ENCODE data around the gene PUSL1. TPM values are rescaled to one million over a fixed set of nuclear protein-coding genes. Genes with fewer than 3 reads are reported as not detected.

Gene PUSL1
- total and polyA plus RNA-seq, 2 donors (not counting 1 experiment from before 2014, with no cell fraction given): 15.7 to 25.8 TPM

DNA sequence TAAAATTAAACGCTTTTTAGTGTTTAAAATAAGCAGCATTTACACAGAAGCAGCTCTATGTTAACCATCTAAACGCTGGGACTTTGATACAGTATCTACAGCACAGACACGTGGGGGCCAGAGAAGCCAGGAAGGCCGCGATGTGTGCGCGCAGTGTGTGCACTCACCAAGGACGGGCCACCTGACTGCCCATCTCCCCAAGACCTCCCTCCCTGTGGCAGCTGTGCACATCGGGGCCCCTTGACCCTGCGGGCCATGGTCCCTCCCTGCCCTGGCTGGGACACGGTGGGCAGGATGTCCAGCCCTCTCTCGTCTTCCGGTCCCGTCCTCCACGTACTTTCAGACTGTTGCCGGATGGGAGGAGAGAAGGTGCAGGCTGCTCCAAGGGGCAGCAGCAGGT lies 26.9 kb downstream of the PUSL1 start:
- Histone ChIP-seq H2AFZ (ENCODE audit: insufficient read depth, low read depth, low read length, poor library complexity, severe bottlenecking) (no peak overlapping the region), H3K4me3 (ENCODE audit: control extremely low read depth in 1 of 5, extremely low read depth in 1 of 5, insufficient read depth in 1 of 5, low read depth in 2 of 5, low read length in 4 of 5) (no peak overlapping the region), H3K4me1 (ENCODE audit: control insufficient read depth in 2 of 2, insufficient read depth in 2 of 2, low read length in 2 of 2) (peaks cover 0 to 13% of the 10 kb centered on the region in 2 donors), H3K79me2 (ENCODE audit: control insufficient read depth, insufficient read depth, low read length) (no peaks in the 10 kb centered on the region), H4K20me1 (ENCODE audit: control insufficient read depth, insufficient read depth, low read length, poor library complexity, severe bottlenecking) (no peaks in the 10 kb centered on the region), H3K4me2 (replicated peaks; ENCODE audit: low read depth, low read length, poor library complexity, severe bottlenecking) (no peak overlapping the region), H3K27ac (ENCODE audit: low read length in 2 of 2) (no peak overlapping the region), H3K9me3 (ENCODE audit: control extremely low read depth in 1 of 3, control insufficient read depth in 2 of 3, insufficient read depth in 1 of 3, low read length in 2 of 3) (peaks cover 0 to 9% (median 0%) of the 10 kb centered on the region in 3 donors), H3K9ac (ENCODE audit: low read length) (no peak overlapping the region), H3K36me3 (replicated peaks in 1 of 2; ENCODE audit: control extremely low read depth in 1 of 2, control insufficient read depth in 1 of 2, extremely low read depth in 1 of 2, insufficient read depth in 2 of 2, low read length in 1 of 2) (peaks cover 0 to 11% of the 10 kb centered on the region in 2 experiments), H3K27me3 (replicated peaks in 1 of 4; ENCODE audit: control extremely low read depth in 1 of 4, control insufficient read depth in 3 of 4, insufficient read depth in 4 of 4, low read length in 3 of 4) (no peaks in the 10 kb centered on the region)
- ChIA-PET POLR2A (no interaction called here), CTCF (no interaction called here)
- no peak for DNase-seq
- intact Hi-C loops (cut with micrococcal nuclease): no loop called here
- Mint-ChIP-seq H3K4me3 (no peak overlapping the region), H3K4me1 (peaks cover 2% of the 10 kb centered on the region), H3K9me3 (ENCODE audit: insufficient read depth) (no peaks in the 10 kb centered on the region), H3K27me3 (no peaks in the 10 kb centered on the region), H3K27ac (no peak overlapping the region)
- no peak for ATAC-seq (ENCODE audit: low read depth)
- TF ChIP-seq, protein P1, sequence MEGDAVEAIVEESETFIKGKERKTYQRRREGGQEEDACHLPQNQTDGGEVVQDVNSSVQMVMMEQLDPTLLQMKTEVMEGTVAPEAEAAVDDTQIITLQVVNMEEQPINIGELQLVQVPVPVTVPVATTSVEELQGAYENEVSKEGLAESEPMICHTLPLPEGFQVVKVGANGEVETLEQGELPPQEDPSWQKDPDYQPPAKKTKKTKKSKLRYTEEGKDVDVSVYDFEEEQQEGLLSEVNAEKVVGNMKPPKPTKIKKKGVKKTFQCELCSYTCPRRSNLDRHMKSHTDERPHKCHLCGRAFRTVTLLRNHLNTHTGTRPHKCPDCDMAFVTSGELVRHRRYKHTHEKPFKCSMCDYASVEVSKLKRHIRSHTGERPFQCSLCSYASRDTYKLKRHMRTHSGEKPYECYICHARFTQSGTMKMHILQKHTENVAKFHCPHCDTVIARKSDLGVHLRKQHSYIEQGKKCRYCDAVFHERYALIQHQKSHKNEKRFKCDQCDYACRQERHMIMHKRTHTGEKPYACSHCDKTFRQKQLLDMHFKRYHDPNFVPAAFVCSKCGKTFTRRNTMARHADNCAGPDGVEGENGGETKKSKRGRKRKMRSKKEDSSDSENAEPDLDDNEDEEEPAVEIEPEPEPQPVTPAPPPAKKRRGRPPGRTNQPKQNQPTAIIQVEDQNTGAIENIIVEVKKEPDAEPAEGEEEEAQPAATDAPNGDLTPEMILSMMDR (IDR thresholded peaks at IDR 0.05): no peak
- no peak for TF ChIP-seq EZH2 (IDR thresholded peaks at IDR 0.05; ENCODE audit: borderline replicate concordance, insufficient read depth, low read depth, low read length, poor library complexity, severe bottlenecking)
- 91% methylated on average over 13 of the region's 16 CpGs for WGBS (ENCODE audit: insufficient coverage)

DNA sequence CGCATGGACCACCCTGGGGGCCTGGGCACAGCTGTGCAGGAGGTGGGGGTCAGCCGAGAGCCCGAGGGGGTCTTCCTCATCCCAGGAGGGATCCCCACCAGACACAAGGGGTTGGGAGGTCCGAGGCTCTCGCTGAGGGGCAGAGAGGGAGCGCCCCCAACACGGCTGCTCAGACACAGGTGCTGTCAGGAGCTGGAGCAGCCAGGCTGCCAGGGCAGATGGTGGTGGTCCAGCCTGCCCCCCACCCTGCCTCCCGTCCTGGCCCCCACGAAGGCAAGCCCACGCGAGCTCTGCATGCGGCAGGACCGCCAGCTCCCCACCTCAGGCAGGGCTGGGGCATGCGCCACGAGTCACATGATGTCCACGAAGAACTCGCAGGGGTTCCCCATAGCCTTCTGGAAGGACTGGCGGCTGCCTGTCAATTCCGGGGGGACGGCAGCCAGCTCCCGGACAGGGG lies 27.4 kb downstream of the PUSL1 start:
- Histone ChIP-seq H3K4me1 (ENCODE audit: control insufficient read depth in 2 of 2, insufficient read depth in 2 of 2, low read length in 2 of 2) (peaks cover 0 to 8% of the 10 kb centered on the region in 2 donors), H3K9ac (ENCODE audit: low read length) (no peak overlapping the region), H4K20me1 (ENCODE audit: control insufficient read depth, insufficient read depth, low read length, poor library complexity, severe bottlenecking) (no peaks in the 10 kb centered on the region), H3K79me2 (ENCODE audit: control insufficient read depth, insufficient read depth, low read length) (no peaks in the 10 kb centered on the region), H3K4me2 (replicated peaks; ENCODE audit: low read depth, low read length, poor library complexity, severe bottlenecking) (no peak overlapping the region), H3K36me3 (replicated peaks in 1 of 2; ENCODE audit: control extremely low read depth in 1 of 2, control insufficient read depth in 1 of 2, extremely low read depth in 1 of 2, insufficient read depth in 2 of 2, low read length in 1 of 2) (peaks cover 0 to 12% of the 10 kb centered on the region in 2 experiments), H3K27ac (ENCODE audit: low read length in 2 of 2) (no peak overlapping the region), H3K4me3 (ENCODE audit: control extremely low read depth in 1 of 5, extremely low read depth in 1 of 5, insufficient read depth in 1 of 5, low read depth in 2 of 5, low read length in 4 of 5) (no peak overlapping the region), H3K27me3 (replicated peaks in 1 of 4; ENCODE audit: control extremely low read depth in 1 of 4, control insufficient read depth in 3 of 4, insufficient read depth in 4 of 4, low read length in 3 of 4) (no peaks in the 10 kb centered on the region), H3K9me3 (ENCODE audit: control extremely low read depth in 1 of 3, control insufficient read depth in 2 of 3, insufficient read depth in 1 of 3, low read length in 2 of 3) (peaks cover 0 to 7% (median 0%) of the 10 kb centered on the region in 3 donors), H2AFZ (ENCODE audit: insufficient read depth, low read depth, low read length, poor library complexity, severe bottlenecking) (no peak overlapping the region)
- Mint-ChIP-seq H3K4me1 (peaks cover 2% of the 10 kb centered on the region), H3K9me3 (ENCODE audit: insufficient read depth) (no peaks in the 10 kb centered on the region), H3K4me3 (no peak overlapping the region), H3K27me3 (no peaks in the 10 kb centered on the region), H3K27ac (no peak overlapping the region)
- POLR2A ChIA-PET: no interaction called here
- TF ChIP-seq, protein P1 (IDR thresholded peaks at IDR 0.05): no peak
- TF ChIP-seq EZH2 (IDR thresholded peaks at IDR 0.05; ENCODE audit: borderline replicate concordance, insufficient read depth, low read depth, low read length, poor library complexity, severe bottlenecking): no peak
- ATAC-seq (ENCODE audit: low read depth): no peak
- 93% methylated on average over 19 of the region's 21 CpGs for WGBS (ENCODE audit: insufficient coverage)
- intact Hi-C loops (cut with micrococcal nuclease): no loop called here
- no peak for DNase-seq
- CTCF ChIA-PET: no interaction called here

Measured in B cell (primary cell).